ENCODE data around the gene LAMB4.

The LAMB4 gene

DNA sequence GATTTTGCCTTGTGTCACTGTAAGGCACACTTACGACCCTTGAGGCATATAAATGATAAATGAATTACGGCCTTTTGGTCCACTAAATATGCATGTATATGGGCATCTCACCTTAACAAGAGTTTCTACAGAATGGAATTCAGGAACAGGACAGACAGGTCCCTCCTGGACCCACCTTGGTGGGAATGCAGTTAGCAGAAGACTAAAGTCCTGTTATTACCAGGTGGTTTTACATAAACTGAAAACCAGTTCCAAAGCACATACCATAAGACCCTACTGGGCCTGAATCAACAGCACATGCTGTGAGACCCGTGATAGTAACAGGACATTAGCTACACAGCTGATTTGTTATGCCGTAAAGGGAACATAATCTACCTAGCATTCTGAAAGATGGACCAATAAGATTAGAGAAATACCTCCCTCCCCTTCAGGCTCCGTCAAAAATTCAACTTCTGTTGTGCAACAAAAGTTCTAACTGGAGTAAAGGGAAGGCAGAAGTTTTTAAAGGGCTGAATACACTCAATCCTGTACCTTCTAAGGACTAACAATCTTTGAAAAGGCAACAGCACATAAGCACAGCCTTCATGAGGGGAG is 151.2 kb downstream of the LAMB4 start:
- H3K36me3 ChIP-seq (ENCODE audit: control insufficient read depth in 4 of 4, insufficient read depth in 4 of 4, low read length in 3 of 4): no peaks in the 10 kb centered on the region
- ChIA-PET POLR2A (interaction anchor here (0.6 kb wide), 1 partner anchor 27 kb away, joined by 4 read pairs; no protein-coding TSS in a partner anchor), CTCF (no interaction called here)
- H3K4me3 ChIP-seq (ENCODE audit: control insufficient read depth in 1 of 7, extremely low read depth in 1 of 7, insufficient read depth in 4 of 7, low read depth in 2 of 7, low read length in 6 of 7): no peak overlapping the region
- no peak for DNase-seq
- H3K27ac ChIP-seq (ENCODE audit: insufficient read depth in 1 of 2, low read depth in 1 of 2, low read length in 2 of 2, poor library complexity in 1 of 2, severe bottlenecking in 2 of 2): no peak overlapping the region
- no peaks in the 10 kb centered on the region for H3K4me1 ChIP-seq (ENCODE audit: control extremely low read depth in 1 of 4, control insufficient read depth in 4 of 4, insufficient read depth in 4 of 4, low read length in 3 of 4)
- 100% methylated on average over 2 of the region's 5 CpGs for WGBS (ENCODE audit: insufficient coverage)
- peaks cover 0 to 3% (median 0%) of the 10 kb centered on the region in 5 experiments for H3K27me3 ChIP-seq (replicated peaks in 2 of 5; ENCODE audit: control insufficient read depth in 4 of 5, insufficient read depth in 5 of 5, low read length in 4 of 5)
- no peaks in the 10 kb centered on the region for H3K9me3 ChIP-seq (ENCODE audit: control extremely low read depth in 1 of 5, control insufficient read depth in 4 of 5, insufficient read depth in 2 of 5, low read depth in 1 of 5, low read length in 4 of 5)

DNA sequence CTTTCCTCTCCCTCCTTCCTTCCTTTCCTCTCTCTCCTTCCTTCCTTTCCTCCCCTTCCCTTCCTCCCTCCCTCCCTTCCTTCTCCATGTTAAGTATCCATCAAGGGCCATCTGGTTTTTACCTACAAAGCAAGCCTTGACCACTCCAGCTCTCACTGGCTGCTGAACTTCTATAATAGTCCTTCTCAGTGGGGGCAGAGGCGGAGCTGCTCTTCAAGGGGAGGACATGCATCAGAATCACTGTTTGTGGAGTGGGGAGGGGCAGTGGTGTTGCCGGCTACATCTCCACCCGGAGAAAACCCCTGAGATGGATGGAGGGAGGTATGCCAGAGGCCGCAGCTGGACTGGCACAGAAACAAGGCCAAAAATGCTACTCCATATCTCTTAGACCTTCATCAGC is 153.1 kb downstream of the LAMB4 start:
- no peak overlapping the region for H3K4me3 ChIP-seq (ENCODE audit: control insufficient read depth in 1 of 7, extremely low read depth in 1 of 7, insufficient read depth in 4 of 7, low read depth in 2 of 7, low read length in 6 of 7)
- H3K27ac ChIP-seq (ENCODE audit: insufficient read depth in 1 of 2, low read depth in 1 of 2, low read length in 2 of 2, poor library complexity in 1 of 2, severe bottlenecking in 2 of 2): no peak overlapping the region
- POLR2A ChIA-PET: no interaction called here
- no peaks in the 10 kb centered on the region for H3K4me1 ChIP-seq (ENCODE audit: control extremely low read depth in 1 of 4, control insufficient read depth in 4 of 4, insufficient read depth in 4 of 4, low read length in 3 of 4)
- H3K27me3 ChIP-seq (replicated peaks in 2 of 5; ENCODE audit: control insufficient read depth in 4 of 5, insufficient read depth in 5 of 5, low read length in 4 of 5): peaks cover 0 to 3% (median 0%) of the 10 kb centered on the region in 5 experiments
- no CpG with 5 or more reads among the region's 4 CpGs for WGBS (ENCODE audit: insufficient coverage)
- H3K9me3 ChIP-seq (ENCODE audit: control extremely low read depth in 1 of 5, control insufficient read depth in 4 of 5, insufficient read depth in 2 of 5, low read depth in 1 of 5, low read length in 4 of 5): no peaks in the 10 kb centered on the region
- H3K36me3 ChIP-seq (ENCODE audit: control insufficient read depth in 4 of 4, insufficient read depth in 4 of 4, low read length in 3 of 4): no peaks in the 10 kb centered on the region
- CTCF ChIA-PET: interaction anchor here (1.6 kb wide), 1 partner anchor 10 kb away, joined by 4 read pairs; no protein-coding TSS in a partner anchor
- no peak for DNase-seq

DNA sequence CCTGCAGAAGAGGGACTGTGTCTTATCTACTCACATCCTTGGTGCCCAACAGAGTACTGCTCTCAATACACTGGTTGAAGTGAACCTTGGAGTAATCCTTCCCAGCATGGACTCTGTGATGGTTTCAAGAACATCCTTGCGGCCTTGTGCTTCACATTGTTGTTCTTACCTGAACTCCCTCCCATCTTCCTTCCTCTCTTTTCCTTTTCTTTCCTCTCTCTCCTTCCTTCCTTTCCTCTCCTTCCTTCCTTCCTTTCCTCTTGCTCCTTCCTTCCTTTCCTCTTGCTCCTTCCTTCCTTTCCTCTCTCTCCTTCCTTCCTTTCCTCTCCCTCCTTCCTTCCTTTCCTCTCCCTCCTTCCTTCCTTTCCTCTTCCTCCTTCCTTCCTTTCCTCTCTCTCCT is 153.5 kb downstream of the LAMB4 start:
- CTCF ChIA-PET: interaction anchor here (1.6 kb wide), 1 partner anchor 10 kb away, joined by 4 read pairs; no protein-coding TSS in a partner anchor
- no peaks in the 10 kb centered on the region for H3K4me1 ChIP-seq (ENCODE audit: control extremely low read depth in 1 of 4, control insufficient read depth in 4 of 4, insufficient read depth in 4 of 4, low read length in 3 of 4)
- H3K4me3 ChIP-seq (ENCODE audit: control insufficient read depth in 1 of 7, extremely low read depth in 1 of 7, insufficient read depth in 4 of 7, low read depth in 2 of 7, low read length in 6 of 7): no peak overlapping the region
- 100% methylated on average over 1 of the region's 1 CpG for WGBS (ENCODE audit: insufficient coverage)
- H3K27ac ChIP-seq (ENCODE audit: insufficient read depth in 1 of 2, low read depth in 1 of 2, low read length in 2 of 2, poor library complexity in 1 of 2, severe bottlenecking in 2 of 2): no peak overlapping the region
- DNase-seq: no peak
- POLR2A ChIA-PET: no interaction called here
- no peaks in the 10 kb centered on the region for H3K36me3 ChIP-seq (ENCODE audit: control insufficient read depth in 4 of 4, insufficient read depth in 4 of 4, low read length in 3 of 4)
- H3K27me3 ChIP-seq (replicated peaks in 2 of 5; ENCODE audit: control insufficient read depth in 4 of 5, insufficient read depth in 5 of 5, low read length in 4 of 5): peaks cover 0 to 3% (median 0%) of the 10 kb centered on the region in 5 experiments
- H3K9me3 ChIP-seq (ENCODE audit: control extremely low read depth in 1 of 5, control insufficient read depth in 4 of 5, insufficient read depth in 2 of 5, low read depth in 1 of 5, low read length in 4 of 5): no peaks in the 10 kb centered on the region

DNA sequence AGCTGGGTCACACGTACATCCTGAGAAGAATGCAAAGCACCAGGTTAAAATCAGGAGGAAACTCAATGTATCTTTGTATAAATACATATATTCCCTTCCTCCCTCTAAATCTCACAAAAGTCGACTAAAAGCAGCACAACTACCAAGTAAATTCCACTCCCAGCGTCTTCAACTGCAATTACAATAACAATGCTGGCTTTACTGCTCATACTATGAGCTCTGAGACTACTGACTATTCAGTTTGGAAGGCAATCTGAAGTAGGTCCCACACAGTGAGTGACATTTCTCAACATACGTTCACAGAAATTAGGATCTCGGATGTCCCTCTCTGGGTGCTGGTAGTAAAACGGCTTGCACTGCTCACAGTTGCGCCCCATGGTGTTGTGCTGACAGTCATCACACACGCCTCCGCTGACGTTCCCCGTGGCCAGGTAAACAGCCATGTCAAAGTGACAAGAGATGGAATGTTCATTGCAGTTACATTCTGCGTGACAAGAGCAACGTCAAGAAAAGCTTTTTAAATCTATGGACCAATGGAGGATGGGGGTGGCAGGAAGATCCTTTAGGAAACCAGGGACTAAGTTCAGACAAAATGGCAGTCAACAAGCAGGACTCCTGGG is 154.7 kb downstream of the LAMB4 start:
- 96% methylated on average over 12 of the region's 13 CpGs for WGBS (ENCODE audit: insufficient coverage)
- Histone ChIP-seq H3K27ac (ENCODE audit: insufficient read depth in 1 of 2, low read depth in 1 of 2, low read length in 2 of 2, poor library complexity in 1 of 2, severe bottlenecking in 2 of 2) (no peak overlapping the region), H3K27me3 (replicated peaks in 2 of 5; ENCODE audit: control insufficient read depth in 4 of 5, insufficient read depth in 5 of 5, low read length in 4 of 5) (peaks cover 0 to 3% (median 0%) of the 10 kb centered on the region in 5 experiments), H3K36me3 (ENCODE audit: control insufficient read depth in 4 of 4, insufficient read depth in 4 of 4, low read length in 3 of 4) (no peaks in the 10 kb centered on the region), H3K4me1 (ENCODE audit: control extremely low read depth in 1 of 4, control insufficient read depth in 4 of 4, insufficient read depth in 4 of 4, low read length in 3 of 4) (no peaks in the 10 kb centered on the region), H3K9me3 (ENCODE audit: control extremely low read depth in 1 of 5, control insufficient read depth in 4 of 5, insufficient read depth in 2 of 5, low read depth in 1 of 5, low read length in 4 of 5) (no peaks in the 10 kb centered on the region), H3K4me3 (ENCODE audit: control insufficient read depth in 1 of 7, extremely low read depth in 1 of 7, insufficient read depth in 4 of 7, low read depth in 2 of 7, low read length in 6 of 7) (no peak overlapping the region)
- DNase-seq: no peak
- CTCF ChIA-PET: no interaction called here
- POLR2A ChIA-PET: no interaction called here

DNA sequence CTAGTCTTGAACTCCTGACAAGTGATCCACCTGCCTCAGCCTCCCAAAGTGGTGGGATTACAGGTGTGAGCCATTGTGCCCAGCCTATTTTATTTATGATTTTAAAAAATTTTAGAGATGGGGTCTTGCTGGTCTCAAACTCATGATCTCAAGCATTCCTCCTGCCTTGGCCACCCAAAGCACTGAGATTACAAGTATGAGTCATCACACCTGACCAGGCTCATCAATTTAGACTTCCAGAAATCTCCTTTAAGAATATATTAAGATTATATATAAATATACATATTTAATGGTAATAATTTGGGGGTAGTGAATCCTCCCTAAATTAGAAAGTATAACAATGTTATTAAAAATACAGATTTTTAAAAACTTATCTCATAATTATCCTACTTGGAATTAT is 156.3 kb downstream of the LAMB4 start:
- CTCF ChIA-PET: no interaction called here
- H3K36me3 ChIP-seq (ENCODE audit: control insufficient read depth in 4 of 4, insufficient read depth in 4 of 4, low read length in 3 of 4): no peaks in the 10 kb centered on the region
- no peak for DNase-seq
- H3K9me3 ChIP-seq (ENCODE audit: control extremely low read depth in 1 of 5, control insufficient read depth in 4 of 5, insufficient read depth in 2 of 5, low read depth in 1 of 5, low read length in 4 of 5): no peaks in the 10 kb centered on the region
- no peaks in the 10 kb centered on the region for H3K4me1 ChIP-seq (ENCODE audit: control extremely low read depth in 1 of 4, control insufficient read depth in 4 of 4, insufficient read depth in 4 of 4, low read length in 3 of 4)
- no peak overlapping the region for H3K27ac ChIP-seq (ENCODE audit: insufficient read depth in 1 of 2, low read depth in 1 of 2, low read length in 2 of 2, poor library complexity in 1 of 2, severe bottlenecking in 2 of 2)
- no peak overlapping the region for H3K4me3 ChIP-seq (ENCODE audit: control insufficient read depth in 1 of 7, extremely low read depth in 1 of 7, insufficient read depth in 4 of 7, low read depth in 2 of 7, low read length in 6 of 7)
- POLR2A ChIA-PET: no interaction called here
- H3K27me3 ChIP-seq (replicated peaks in 2 of 5; ENCODE audit: control insufficient read depth in 4 of 5, insufficient read depth in 5 of 5, low read length in 4 of 5): peaks cover 0 to 3% (median 0%) of the 10 kb centered on the region in 5 experiments

Measured in common myeloid progenitor, CD34-positive (primary cell).